HAP-1 (cell line): ENCODE data around the gene FBXO31.

ENCODE experiments used
- DNase-seq, 2 experiments: peaks; one replicate each; pipeline ENCODE4 v3.0.0-alpha.2; 2016 to 2020; ENCODE audit warnings: low spot score in 2 of 2
- H3K27me3 ChIP-seq: fragments of 250-450 bp; sonication (Bioruptor Pico); 2 replicates; pipeline ENCODE4 v1.5.1; 2020; ENCODE audit warnings: low read depth, mild to moderate bottlenecking, moderate library complexity
- H3K36me3 ChIP-seq: fragments of 250-450 bp; sonication (Bioruptor Pico); replicated peaks from 2 replicates; pipeline ENCODE4 v1.5.1; 2020; ENCODE audit warnings: mild to moderate bottlenecking
- H3K4me1 ChIP-seq: fragments of 250-450 bp; sonication (Bioruptor Pico); 2 replicates; pipeline ENCODE4 v1.5.1; 2020; ENCODE audit warnings: mild to moderate bottlenecking
- H3K4me3 ChIP-seq: fragments of 250-450 bp; sonication (Bioruptor Pico); 2 replicates; pipeline ENCODE4 v1.5.1; 2020; ENCODE audit warnings: mild to moderate bottlenecking, moderate library complexity
- H3K9me3 ChIP-seq: fragments of 250-450 bp; sonication (Bioruptor Pico); 2 replicates; pipeline ENCODE4 v1.5.1; 2020; ENCODE audit warnings: mild to moderate bottlenecking, moderate library complexity
- in situ Hi-C: fragments of 300-500 bp; cut with MboI; formaldehyde crosslinking; loops from 3 replicates; pipeline ENCODE4 v1.14.3; 2020; ENCODE audit warnings: low sequenced_read_pairs, inconsistent platforms, mixed read lengths

FBXO31 gene

DNA sequence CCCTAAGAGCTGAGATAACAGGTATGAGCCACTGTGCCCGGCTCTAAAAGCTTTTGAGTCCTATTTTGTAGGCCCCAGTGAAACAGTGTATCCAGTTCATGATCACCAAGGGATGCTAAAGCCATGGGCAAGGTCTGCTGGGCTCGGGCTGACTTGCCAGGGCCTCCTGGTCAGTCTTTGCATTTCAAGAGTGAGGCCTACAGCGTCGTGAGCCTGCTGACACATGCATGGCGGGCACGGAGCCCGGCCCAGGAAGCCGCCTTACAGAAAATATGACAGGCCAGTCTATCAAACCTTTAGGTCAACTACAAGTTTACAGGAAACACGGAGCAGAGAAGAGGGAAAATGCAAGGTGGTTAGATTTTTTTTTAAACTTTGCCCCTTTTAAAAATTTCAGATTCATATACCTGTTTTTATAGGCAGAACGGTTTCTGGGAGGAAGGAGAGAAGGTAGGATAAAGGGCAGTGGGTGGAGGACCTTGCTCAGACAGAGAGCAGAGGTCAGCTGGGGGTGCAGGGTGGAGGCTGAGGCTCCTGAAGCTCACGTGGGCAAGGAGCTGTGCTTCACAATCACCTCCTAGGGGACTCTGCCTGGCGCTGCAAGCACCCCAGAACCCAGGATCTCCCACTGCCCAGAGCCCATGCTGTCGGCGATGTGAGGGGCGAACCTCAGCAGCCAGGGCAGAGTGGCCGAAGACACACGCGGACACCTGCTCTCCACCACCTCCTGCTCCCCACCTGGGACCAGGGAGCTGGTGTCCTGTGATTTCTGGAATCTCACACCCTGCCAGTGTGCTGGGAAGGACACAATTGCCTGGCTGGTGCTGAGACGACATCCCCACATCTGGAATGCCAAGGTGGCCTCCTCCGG, 87.7 kb downstream of the FBXO31 start:
- DNase-seq, result no peak
- Histone ChIP-seq H3K36me3 (no peaks in the 10 kb centered on the region), H3K27me3 (no peaks in the 10 kb centered on the region), H3K4me1 (no peaks in the 10 kb centered on the region), H3K9me3 (no peaks in the 10 kb centered on the region; the same call in 1 of the 2 replicates), H3K4me3 (no peak overlapping the region)
- in situ Hi-C loops, result no loop called here

DNA sequence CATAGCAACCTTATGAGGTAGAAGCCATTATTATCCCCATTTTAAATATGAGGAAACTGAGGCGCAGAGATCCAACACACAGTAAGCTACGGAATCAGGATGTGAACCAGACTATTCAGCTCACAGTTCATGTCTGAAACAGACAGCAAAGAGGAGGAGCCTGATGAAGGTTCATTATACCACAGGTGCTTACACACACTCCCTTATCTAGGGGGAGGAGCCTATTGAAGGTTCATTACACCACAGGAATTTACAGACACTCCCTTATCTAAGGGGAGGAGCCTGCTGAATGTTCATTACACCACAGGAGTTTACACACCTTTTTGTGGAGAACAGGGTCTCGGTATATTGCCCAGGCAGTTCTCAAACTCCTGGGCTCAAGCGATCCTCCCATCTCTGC, 88.3 kb downstream of the FBXO31 start:
- Histone ChIP-seq H3K4me3 (no peak overlapping the region), H3K27me3 (no peaks in the 10 kb centered on the region)
- in situ Hi-C loops, result no loop called here

DNA sequence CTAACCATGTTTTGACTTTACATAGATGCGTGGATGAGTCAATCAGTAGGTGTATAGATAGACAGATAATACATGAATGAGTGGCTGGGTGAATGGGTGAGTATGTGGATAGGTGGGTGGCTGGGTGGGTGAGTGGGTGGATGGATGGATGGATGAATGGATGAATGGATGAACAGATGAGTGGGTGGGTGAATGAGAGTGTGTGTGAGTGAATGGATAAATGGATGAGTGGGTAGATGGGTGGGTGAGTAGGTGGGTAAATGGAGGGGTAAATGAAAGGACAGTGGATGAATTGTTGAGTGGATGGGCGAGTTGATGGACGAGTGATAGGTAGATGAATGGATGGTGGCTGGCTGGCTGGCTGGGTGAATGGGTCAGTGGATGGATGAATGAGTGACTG, 89.6 kb downstream of the FBXO31 start:
- no peaks in the 10 kb centered on the region for H3K36me3 ChIP-seq
- no peak for DNase-seq
- no peaks in the 10 kb centered on the region for H3K4me1 ChIP-seq
- in situ Hi-C loops, result no loop called here
- no peak overlapping the region for H3K4me3 ChIP-seq
- no peaks in the 10 kb centered on the region for H3K27me3 ChIP-seq
- no peaks in the 10 kb centered on the region; the same call in 1 of the 2 replicates for H3K9me3 ChIP-seq

More for the DNA sequence above, 88.3 kb downstream of the FBXO31 start:
- peak in 1 of 2 experiments; percentile 23 for DNase-seq
- Histone ChIP-seq H3K9me3 (no peaks in the 10 kb centered on the region; the same call in 1 of the 2 replicates), H3K36me3 (no peaks in the 10 kb centered on the region), H3K4me1 (no peaks in the 10 kb centered on the region)

DNA sequence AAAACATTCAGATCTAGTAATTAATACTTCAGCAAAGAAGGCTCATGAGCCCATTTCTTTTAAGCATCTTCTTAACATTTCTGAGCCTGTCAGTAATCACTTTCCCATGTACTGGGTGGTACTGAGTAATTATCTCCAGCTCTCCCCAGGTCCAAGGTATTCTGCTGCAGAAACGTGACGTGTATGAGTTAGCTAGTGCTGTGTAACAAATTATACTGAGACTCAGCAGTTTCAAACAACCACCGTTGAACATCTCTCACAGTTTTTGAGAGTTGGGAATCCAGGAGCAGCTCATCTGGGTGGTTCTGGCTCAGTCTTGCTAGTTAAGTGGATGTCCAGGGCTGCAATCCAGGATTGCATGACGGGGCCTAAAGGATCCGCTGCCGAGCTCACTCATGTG, 91.6 kb downstream of the FBXO31 start:
- no peaks in the 10 kb centered on the region for H3K27me3 ChIP-seq
- H3K4me1 ChIP-seq, result no peaks in the 10 kb centered on the region
- H3K36me3 ChIP-seq, result no peaks in the 10 kb centered on the region
- DNase-seq, result no peak
- in situ Hi-C loops, result no loop called here
- no peak overlapping the region for H3K4me3 ChIP-seq
- no peaks in the 10 kb centered on the region; the same call in 1 of the 2 replicates for H3K9me3 ChIP-seq

DNA sequence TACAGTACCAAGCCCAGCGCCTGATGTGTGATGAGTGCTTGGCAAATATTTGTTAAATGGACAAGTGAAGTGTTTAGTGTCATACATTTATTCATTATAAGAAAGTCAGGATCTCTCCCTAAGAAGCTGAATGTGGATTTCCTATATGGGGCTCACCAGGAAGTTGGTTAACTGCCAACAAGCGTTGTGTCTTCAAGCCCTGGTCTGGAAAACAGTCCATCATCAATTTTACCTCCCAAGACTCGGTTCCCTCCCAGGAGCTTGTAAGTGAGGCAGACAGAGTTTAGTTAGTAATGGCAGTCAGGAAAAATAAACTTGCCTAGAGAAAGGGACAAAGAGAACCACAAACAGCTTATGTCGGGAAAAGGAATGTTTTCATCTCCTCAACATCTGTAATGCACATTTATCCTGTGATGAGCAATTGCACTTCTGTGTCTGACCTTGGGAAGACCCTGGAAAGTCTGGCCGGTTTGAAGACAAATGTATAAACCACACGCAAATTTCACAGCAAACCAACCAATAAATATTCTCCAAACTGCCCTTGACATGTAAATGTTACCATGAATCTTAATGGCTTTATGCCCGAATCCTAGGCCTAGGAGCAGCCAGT, 94.7 kb downstream of the FBXO31 start:
- DNase-seq, result no peak
- H3K4me1 ChIP-seq, result no peaks in the 10 kb centered on the region
- in situ Hi-C loops, result loop anchor here (10.0 kb wide), 1 partner anchor 724 kb away; the partner anchor contains the start of gene FOXC2
- no peaks in the 10 kb centered on the region; the same call in 1 of the 2 replicates for H3K9me3 ChIP-seq
- H3K27me3 ChIP-seq, result no peaks in the 10 kb centered on the region
- no peaks in the 10 kb centered on the region for H3K36me3 ChIP-seq
- no peak overlapping the region for H3K4me3 ChIP-seq

DNA sequence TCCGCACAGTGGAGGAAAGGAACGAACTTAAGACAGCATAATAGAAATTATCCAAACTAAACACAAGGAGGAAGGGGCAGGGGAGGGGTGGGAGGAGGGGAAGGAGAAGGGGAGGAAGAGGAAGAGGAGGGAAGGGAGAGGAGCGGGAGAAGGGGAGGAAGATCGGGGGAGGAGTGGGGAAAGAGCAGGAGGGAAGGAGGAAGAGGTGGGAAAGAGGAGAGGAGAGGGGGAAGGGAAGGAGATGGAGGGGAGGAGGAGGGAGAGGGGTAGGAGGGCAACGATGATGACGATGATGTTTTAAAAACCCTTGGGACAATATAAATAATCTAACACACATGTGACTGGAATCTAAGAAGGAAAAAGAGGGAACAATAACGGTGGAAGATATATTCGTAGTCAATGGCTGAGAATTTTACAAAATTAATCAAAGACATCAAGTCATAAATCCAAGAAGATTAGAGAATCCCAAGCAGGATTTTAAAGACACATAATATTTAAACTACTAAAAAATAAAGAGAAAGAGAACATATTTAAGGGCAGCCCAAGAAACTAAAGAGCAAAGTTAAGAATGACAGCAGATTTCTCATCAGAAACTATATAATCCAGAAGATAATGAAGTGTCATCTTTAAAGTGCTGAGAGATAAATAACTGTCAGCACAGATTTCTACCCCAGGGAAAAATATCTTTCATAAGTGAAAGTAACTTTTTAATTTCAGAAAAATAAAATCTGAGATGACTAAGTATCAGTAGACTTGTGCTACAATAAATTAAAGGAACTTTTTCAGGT, 96.5 kb downstream of the FBXO31 start:
- in situ Hi-C loops, result loop anchor here (10.0 kb wide), 1 partner anchor 722 kb away; the partner anchor contains the start of gene FOXC2
- Histone ChIP-seq H3K36me3 (no peaks in the 10 kb centered on the region), H3K4me3 (no peak overlapping the region), H3K27me3 (no peaks in the 10 kb centered on the region), H3K4me1 (no peaks in the 10 kb centered on the region), H3K9me3 (no peaks in the 10 kb centered on the region; the same call in 1 of the 2 replicates)
- DNase-seq, result no peak

DNA sequence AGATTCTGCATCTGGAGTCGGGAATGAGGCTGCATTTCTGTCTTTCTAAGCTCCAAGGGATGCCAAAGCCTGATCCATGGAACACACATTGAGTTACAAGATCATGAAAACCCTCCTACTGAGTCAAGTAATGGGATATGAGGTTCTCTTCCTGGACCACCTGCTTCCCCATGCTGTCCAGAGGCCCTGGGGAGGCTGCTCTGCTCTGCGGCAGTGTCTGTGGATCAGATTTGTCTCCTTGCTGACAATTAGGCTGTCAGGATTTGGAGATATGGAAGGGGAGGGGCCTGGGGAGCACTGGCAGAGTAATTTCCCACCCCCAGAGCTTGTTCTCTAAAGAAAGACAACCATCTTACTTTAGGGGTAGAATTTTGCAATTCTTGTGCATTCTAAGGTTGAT, 99.4 kb downstream of the FBXO31 start:
- in situ Hi-C loops, result loop anchor here (10.0 kb wide), 1 partner anchor 719 kb away; the partner anchor contains the start of gene FOXC2

DNA sequence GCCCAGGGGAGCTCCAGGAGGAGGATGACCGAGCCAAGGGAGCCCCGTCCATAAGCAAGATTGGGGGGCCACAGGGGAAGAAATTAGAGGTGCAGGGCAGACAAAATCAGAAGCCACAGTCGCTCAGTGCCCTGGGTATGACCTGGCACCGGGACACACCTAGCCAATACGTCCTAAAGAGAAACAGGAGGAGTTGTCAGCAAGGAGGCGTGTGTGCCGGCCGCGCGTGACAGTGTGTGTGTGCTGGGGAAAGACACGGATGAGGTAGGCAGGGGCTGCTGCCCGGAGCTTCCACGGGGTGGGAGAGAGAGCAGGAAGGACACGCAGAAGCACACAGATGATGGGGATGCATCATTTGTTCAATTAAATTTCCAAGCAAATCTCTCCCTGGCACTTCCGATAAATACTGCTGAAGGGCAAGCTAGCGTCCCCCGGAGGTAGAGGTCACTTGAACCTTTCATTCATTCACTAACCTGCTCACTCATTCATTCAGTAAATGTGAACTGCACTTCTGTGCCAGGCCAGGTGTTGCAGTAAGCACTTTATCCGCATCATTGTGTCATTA, 104.4 kb downstream of the FBXO31 start:
- Histone ChIP-seq H3K4me1 (no peaks in the 10 kb centered on the region), H3K9me3 (no peaks in the 10 kb centered on the region), H3K27me3 (no peaks in the 10 kb centered on the region), H3K36me3 (no peaks in the 10 kb centered on the region), H3K4me3 (no peak overlapping the region)
- no peak for DNase-seq
- in situ Hi-C loops, result no loop called here

More for the DNA sequence above, 99.4 kb downstream of the FBXO31 start:
- Histone ChIP-seq H3K36me3 (no peaks in the 10 kb centered on the region), H3K4me3 (no peak overlapping the region), H3K9me3 (no peaks in the 10 kb centered on the region), H3K27me3 (no peaks in the 10 kb centered on the region), H3K4me1 (no peaks in the 10 kb centered on the region)
- DNase-seq, result no peak

DNA sequence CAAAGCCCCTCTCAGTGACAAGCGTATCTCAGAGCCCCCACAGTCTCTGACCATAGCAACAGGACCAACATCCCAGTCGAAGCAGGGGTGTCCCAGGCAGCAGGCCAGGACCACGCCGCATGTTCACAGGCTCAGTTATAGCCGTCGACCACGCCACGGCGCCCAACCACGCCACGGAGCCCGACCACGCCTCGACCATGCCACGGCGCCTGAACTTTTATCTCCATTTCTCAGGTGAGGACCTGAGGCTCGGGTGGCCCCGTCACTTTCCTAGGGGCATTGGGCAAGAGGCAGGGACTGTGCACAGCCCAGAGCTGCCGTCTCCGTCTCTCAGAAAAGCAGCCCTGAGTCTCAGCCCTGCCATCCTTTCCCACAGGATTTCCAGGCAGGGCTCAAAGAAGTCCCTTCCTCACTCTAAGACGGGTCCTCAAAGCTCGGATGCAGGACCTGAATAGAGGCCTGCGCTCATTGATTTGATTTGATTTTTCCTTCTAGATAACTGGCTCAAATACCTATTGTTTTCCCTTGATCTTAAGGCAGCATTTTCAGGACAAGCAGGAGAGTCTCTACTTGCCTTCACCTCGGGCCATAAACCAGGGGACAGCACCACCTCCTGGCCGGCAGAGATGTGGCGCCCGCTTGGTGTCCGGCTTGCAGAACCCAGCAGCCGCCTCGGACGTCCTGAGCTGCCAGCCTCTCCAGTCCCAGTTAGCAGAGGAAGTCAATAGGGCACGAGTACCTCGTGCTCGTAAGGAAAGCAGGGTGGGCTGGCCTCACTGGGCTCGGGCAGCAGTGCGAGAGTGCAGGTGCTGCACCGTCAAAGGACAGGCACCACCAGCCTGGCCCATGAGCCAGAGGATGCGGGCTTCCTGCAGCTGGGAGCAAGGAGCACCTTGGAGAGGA, 105.1 kb downstream of the FBXO31 start:
- in situ Hi-C loops, result no loop called here
- Histone ChIP-seq H3K4me1 (no peaks in the 10 kb centered on the region), H3K4me3 (no peak overlapping the region), H3K9me3 (no peaks in the 10 kb centered on the region), H3K36me3 (no peaks in the 10 kb centered on the region), H3K27me3 (no peaks in the 10 kb centered on the region)
- peak; percentile 72 to 83 for DNase-seq
